Parathyroid adenoma (tissue), 2 donors: ENCODE measurements around the gene PLET1.

Experiments used
- H2AFZ ChIP-seq: fragments of 300-600 bp; sonication (generic); one replicate; pipeline ENCODE4 v1.7.0; 2017; ENCODE audit warnings: antibody characterized with exemption, mild to moderate bottlenecking
- H3K27ac ChIP-seq: fragments of 300-600 bp; sonication (generic); one replicate; pipeline ENCODE4 v1.7.0; 2017
- H3K27me3 ChIP-seq: fragments of 300-600 bp; sonication (generic); one replicate; pipeline ENCODE4 v1.7.0; 2017; ENCODE audit warnings: low read length; ENCODE audit not compliant: control insufficient read depth, insufficient read depth
- H3K36me3 ChIP-seq: fragments of 300-600 bp; sonication (generic); one replicate; pipeline ENCODE4 v1.7.0; 2017; ENCODE audit warnings: low read length; ENCODE audit not compliant: control insufficient read depth, insufficient read depth
- H3K4me1 ChIP-seq: fragments of 300-600 bp; sonication (generic); one replicate; pipeline ENCODE4 v1.7.0; 2017; ENCODE audit warnings: control low read depth
- H3K4me2 ChIP-seq: fragments of 300-600 bp; sonication (generic); one replicate; pipeline ENCODE4 v1.7.0; 2017; ENCODE audit warnings: low read length
- H3K4me3 ChIP-seq: fragments of 300-600 bp; sonication (generic); one replicate; pipeline ENCODE4 v1.7.0; 2017; ENCODE audit warnings: low read depth, low read length
- H3K79me2 ChIP-seq: fragments of 300-600 bp; sonication (generic); one replicate; pipeline ENCODE4 v1.7.0; 2017; ENCODE audit warnings: control low read depth
- H3K9ac ChIP-seq: fragments of 300-600 bp; sonication (generic); one replicate; pipeline ENCODE4 v1.7.0; 2017; ENCODE audit warnings: mild to moderate bottlenecking
- H3K9me3 ChIP-seq: fragments of 300-600 bp; sonication (generic); one replicate; pipeline ENCODE4 v1.7.0; 2017; ENCODE audit warnings: low read length; ENCODE audit not compliant: control insufficient read depth
- TF ChIP-seq, protein P1 (sequence below): fragments of 300-600 bp; sonication (generic); IDR thresholded peaks from one replicate; pipeline ENCODE4 v1.7.0; 2017; ENCODE audit warnings: antibody characterized with exemption, mild to moderate bottlenecking
- donor health status: primary hyperparathyroidism.

The PLET1 gene

DNA sequence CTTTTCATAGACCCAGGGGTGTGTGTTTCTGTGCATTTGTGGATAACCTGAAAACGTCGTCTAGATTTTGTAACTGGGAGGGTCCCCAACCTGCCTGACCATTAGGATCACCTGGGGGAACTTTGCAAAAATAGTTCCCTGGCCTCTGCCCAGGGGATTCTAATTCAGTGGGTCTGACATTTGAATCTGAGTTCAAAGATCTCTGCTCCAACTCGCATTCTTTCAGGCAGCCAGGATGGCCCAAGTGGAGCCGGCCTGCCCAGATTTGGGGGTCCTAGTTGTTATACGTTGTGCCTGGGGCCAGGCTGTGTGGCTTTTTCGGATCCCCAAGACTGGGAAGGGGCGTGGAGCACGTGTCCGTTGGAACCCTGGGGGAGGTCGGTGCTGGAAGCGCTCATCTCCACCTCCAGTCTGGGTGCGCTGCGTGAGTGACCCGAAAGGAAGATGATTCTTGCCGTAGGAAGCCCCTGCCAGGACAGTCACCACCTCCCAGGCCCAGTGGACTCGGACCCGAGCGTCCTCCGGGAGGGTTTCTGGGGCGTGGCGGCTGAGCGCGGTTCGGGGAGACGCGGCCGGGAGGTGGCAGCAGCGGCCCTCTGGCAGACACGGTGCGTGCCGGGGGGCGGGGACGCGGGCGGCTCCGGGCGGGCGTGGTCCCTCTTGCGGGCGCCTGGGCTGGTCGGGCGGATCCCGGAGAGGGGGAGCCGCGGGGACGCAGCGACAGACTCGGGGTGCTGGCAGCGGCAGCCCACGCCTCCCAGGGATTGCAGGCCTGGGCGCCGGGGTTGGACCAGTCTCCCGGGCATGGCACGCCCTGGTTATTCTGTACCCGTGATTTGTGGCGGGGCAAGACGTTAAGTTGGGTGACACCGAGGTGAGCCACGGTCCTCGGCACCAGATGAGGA lies 29.2 kb upstream of the PLET1 start:
- Histone ChIP-seq H3K9me3 (no peaks in the 10 kb centered on the region), H3K9ac (no peak overlapping the region), H3K4me1 (no peaks in the 10 kb centered on the region), H3K36me3 (no peaks in the 10 kb centered on the region), H3K27me3 (no peaks in the 10 kb centered on the region), H3K4me2 (peak overlapping the region; percentile 73), H3K27ac (no peak overlapping the region), H3K79me2 (no peaks in the 10 kb centered on the region), H3K4me3 (peak overlapping the region; percentile 47), H2AFZ (peak overlapping the region; percentile 74)
- TF ChIP-seq, protein P1, sequence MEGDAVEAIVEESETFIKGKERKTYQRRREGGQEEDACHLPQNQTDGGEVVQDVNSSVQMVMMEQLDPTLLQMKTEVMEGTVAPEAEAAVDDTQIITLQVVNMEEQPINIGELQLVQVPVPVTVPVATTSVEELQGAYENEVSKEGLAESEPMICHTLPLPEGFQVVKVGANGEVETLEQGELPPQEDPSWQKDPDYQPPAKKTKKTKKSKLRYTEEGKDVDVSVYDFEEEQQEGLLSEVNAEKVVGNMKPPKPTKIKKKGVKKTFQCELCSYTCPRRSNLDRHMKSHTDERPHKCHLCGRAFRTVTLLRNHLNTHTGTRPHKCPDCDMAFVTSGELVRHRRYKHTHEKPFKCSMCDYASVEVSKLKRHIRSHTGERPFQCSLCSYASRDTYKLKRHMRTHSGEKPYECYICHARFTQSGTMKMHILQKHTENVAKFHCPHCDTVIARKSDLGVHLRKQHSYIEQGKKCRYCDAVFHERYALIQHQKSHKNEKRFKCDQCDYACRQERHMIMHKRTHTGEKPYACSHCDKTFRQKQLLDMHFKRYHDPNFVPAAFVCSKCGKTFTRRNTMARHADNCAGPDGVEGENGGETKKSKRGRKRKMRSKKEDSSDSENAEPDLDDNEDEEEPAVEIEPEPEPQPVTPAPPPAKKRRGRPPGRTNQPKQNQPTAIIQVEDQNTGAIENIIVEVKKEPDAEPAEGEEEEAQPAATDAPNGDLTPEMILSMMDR = peak; percentile 70

DNA sequence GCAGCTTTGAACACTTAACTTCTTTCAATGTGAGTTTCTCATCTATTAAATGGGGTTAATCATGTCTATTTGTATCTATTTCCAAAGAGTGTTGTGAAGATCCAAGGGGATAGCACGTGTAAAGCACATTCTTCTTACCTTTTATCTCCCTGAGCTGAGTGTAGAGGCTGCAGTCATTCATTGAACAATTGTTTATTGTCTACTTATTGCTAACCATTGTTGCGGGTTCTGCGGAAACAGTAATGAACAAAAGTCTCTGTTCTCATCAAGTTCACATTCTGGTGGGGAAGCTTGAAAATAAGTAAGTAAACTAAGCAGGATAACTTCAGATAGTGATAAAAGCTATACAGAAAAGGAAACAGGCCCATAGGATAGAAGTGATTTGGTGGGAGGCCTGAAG lies 27.4 kb upstream of the PLET1 start:
- Histone ChIP-seq H3K36me3 (no peaks in the 10 kb centered on the region), H3K27me3 (no peaks in the 10 kb centered on the region), H3K79me2 (no peaks in the 10 kb centered on the region), H3K9me3 (no peaks in the 10 kb centered on the region), H3K4me2 (no peak overlapping the region), H3K4me3 (no peak overlapping the region), H3K4me1 (no peaks in the 10 kb centered on the region), H2AFZ (no peak overlapping the region), H3K9ac (no peak overlapping the region), H3K27ac (no peak overlapping the region)
- TF ChIP-seq, protein P1 = no peak

DNA sequence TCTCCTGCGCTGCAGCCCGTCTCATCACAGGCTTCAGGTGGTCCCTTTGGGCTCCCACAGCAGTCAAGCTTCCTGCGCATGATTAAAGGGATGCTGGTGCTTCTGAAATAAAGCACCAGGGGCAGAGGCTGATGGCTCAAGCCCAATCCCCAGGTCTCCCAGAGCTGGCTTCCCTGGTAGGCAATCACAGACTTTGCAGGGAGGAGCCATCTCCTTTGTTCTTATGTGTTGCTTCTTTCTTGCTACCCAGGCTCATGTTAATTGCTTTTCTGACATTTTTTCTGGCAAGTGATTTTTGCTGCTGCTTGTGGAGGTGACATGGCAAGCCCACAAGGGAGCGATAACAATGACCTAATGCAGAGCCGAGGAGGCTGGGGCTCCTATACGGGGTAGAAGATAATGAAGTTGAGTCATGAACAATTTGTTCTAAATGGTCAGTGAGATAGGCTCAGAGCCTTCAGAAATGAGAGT lies 25.2 kb upstream of the PLET1 start:
- Histone ChIP-seq H3K4me3 (no peak overlapping the region), H2AFZ (no peak overlapping the region), H3K27me3 (no peaks in the 10 kb centered on the region), H3K27ac (no peak overlapping the region), H3K4me1 (no peaks in the 10 kb centered on the region), H3K9ac (no peak overlapping the region), H3K4me2 (no peak overlapping the region), H3K79me2 (no peaks in the 10 kb centered on the region), H3K36me3 (no peaks in the 10 kb centered on the region), H3K9me3 (no peaks in the 10 kb centered on the region)
- TF ChIP-seq, protein P1 = no peak

DNA sequence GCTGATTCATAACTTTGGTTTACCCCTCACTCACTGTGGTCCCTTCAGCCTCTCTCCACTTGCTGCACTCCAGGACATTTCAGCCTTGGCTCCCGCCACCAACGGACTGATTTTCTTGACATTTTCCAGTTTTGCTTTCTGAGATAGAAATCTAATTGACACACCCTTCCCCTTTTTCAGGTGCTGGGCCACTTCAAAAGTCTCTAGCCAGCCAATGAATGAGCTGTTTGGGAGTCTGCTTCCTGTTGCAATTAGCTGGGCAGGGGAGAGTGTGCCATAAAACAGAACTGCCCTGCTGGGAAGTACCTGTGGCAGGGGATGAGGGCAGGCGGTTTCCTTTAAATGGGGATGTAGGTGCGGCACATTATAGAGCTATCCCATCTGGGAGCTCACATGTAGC lies 21.1 kb upstream of the PLET1 start:
- Histone ChIP-seq H3K79me2 (no peaks in the 10 kb centered on the region), H3K9ac (no peak overlapping the region), H3K9me3 (no peaks in the 10 kb centered on the region), H3K27ac (no peak overlapping the region), H3K27me3 (no peaks in the 10 kb centered on the region), H2AFZ (no peak overlapping the region), H3K4me1 (no peaks in the 10 kb centered on the region), H3K4me2 (no peak overlapping the region), H3K36me3 (no peaks in the 10 kb centered on the region), H3K4me3 (no peak overlapping the region)
- TF ChIP-seq, protein P1 = no peak
